ENCODE data around the gene PCDHB1.

The PCDHB1 gene

GRCh38 chr5:141042555-141042954 lies 8.6 kb upstream of the PCDHB1 start:
- no peaks in the 10 kb centered on the region for H3K9me3 ChIP-seq
- no peak for DNase-seq
- H3K4me3 ChIP-seq (ENCODE audit: low read depth, low read length) = no peak overlapping the region
- H3K27me3 ChIP-seq = no peaks in the 10 kb centered on the region
- no peaks in the 10 kb centered on the region; the same call in 1 of the 2 replicates for H3K4me1 ChIP-seq
- no peaks in the 10 kb centered on the region for H3K36me3 ChIP-seq
- no peak for TF ChIP-seq CTCF (IDR thresholded peaks at IDR 0.05; ENCODE audit: low read depth, low read length)

DNA sequence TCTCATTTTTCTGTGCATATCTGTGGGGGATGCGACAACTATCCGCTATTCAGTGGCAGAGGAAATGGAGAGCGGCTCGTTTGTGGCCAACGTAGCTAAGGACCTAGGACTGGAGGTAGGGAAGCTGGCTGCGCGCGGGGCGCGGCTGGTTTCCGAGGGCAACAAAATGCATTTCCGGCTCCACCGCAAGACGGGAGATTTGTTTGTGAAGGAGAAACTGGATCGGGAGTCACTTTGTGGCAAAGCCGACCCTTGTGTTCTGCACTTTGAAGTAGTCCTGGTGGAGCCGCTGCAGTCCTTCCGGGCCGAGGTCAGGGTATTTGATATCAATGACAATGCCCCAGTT lies 320 bp downstream of the PCDHB1 start:
- Histone ChIP-seq H3K4me3 (ENCODE audit: low read depth, low read length) (peak overlapping the region; percentile 84), H3K4me1 (no peaks in the 10 kb centered on the region), H3K9me3 (no peaks in the 10 kb centered on the region), H3K27me3 (peaks cover 4% of the 10 kb centered on the region; the same call in 1 of the 2 replicates), H3K36me3 (no peaks in the 10 kb centered on the region)
- TF ChIP-seq CTCF (IDR thresholded peaks at IDR 0.05; ENCODE audit: low read depth, low read length) = no peak
- no peak for DNase-seq

DNA sequence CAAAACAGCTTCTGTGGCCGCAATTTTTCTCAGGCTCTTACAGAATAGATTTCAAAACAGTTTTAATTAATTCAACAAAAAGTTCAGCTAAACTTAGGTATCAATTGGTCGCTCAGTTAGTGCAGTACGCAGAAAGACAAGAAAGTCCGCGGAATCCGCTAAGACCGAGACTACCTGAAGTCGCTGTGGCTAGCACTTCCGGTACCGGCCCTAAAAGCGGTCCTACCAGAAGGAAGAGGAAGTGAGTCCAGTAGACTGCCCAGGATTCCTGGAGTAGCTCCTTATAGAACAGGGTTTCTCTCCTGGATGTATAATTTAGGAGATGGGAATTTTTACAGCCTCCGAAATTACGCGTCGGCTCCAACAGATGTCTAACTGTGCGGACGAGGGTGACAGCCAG lies 26.7 kb downstream of the PCDHB1 start:
- no peak for TF ChIP-seq CTCF (IDR thresholded peaks at IDR 0.05; ENCODE audit: low read depth, low read length)
- Histone ChIP-seq H3K9me3 (peaks cover 3% of the 10 kb centered on the region), H3K36me3 (no peaks in the 10 kb centered on the region), H3K27me3 (no peaks in the 10 kb centered on the region), H3K4me3 (ENCODE audit: low read depth, low read length) (peak overlapping the region; percentile 88), H3K4me1 (no peaks in the 10 kb centered on the region)
- DNase-seq = peak; percentile 70

GRCh38 chr5:141082228-141082627 lies 31.1 kb downstream of the PCDHB1 start:
- H3K36me3 ChIP-seq = no peaks in the 10 kb centered on the region
- TF ChIP-seq CTCF (IDR thresholded peaks at IDR 0.05; ENCODE audit: low read depth, low read length) = no peak
- H3K4me1 ChIP-seq = no peaks in the 10 kb centered on the region
- no peak overlapping the region for H3K4me3 ChIP-seq (ENCODE audit: low read depth, low read length)
- H3K27me3 ChIP-seq = no peaks in the 10 kb centered on the region
- peaks cover 3% of the 10 kb centered on the region for H3K9me3 ChIP-seq
- DNase-seq = no peak

- Histone ChIP-seq H3K36me3 (no peaks in the 10 kb centered on the region), H3K9me3 (no peaks in the 10 kb centered on the region), H3K27me3 (no peaks in the 10 kb centered on the region), H3K4me3 (ENCODE audit: low read depth, low read length) (peak overlapping the region; percentile 81), H3K4me1 (no peaks in the 10 kb centered on the region)
- TF ChIP-seq CTCF (IDR thresholded peaks at IDR 0.05; ENCODE audit: low read depth, low read length) = peak; percentile 85
- DNase-seq = peak; percentile 79
Measured at GRCh38 chr5:141084487-141084989, 33.4 kb downstream of the PCDHB1 start.

GRCh38 chr5:141094481-141095262 lies 43.5 kb downstream of the PCDHB1 start, which contains the start of gene PCDHB2:
Gene PCDHB2 (plus strand): TSS chr5:141094615. CDS start chr5:141094791, 176 bp downstream.
- peak; percentile 65 for TF ChIP-seq CTCF (IDR thresholded peaks at IDR 0.05; ENCODE audit: low read depth, low read length)
- peak; percentile 76 for DNase-seq
- Histone ChIP-seq H3K4me1 (no peaks in the 10 kb centered on the region), H3K36me3 (no peaks in the 10 kb centered on the region), H3K27me3 (no peaks in the 10 kb centered on the region), H3K4me3 (ENCODE audit: low read depth, low read length) (peak within 1 kb of the TSS; percentile 78), H3K9me3 (no peaks in the 10 kb centered on the region)

Measured in BE2C (cell line).